IMR-90 (cell line): ENCODE results near the gene ST7.

Source experiments
- BHLHE40 ChIP-seq: fragments of 150-350 bp; IDR thresholded peaks from 2 replicates; pipeline ENCODE4 v1.6.1; 2016; ENCODE audit warnings: mild to moderate bottlenecking, low read depth, low read length
- CEBPB ChIP-seq: IDR thresholded peaks from 2 replicates; pipeline ENCODE4 v1.6.1; 2012; ENCODE audit warnings: low read depth, low read length, improper control_type of control experiment
- CHD1 ChIP-seq: IDR thresholded peaks from 2 replicates; pipeline ENCODE4 v1.6.1; 2012; ENCODE audit warnings: low read depth, low read length, improper control_type of control experiment
- MAFK ChIP-seq: IDR thresholded peaks from 2 replicates; pipeline ENCODE4 v1.6.1; 2012; ENCODE audit warnings: low read depth, low read length, improper control_type of control experiment
- MAZ ChIP-seq: IDR thresholded peaks from 2 replicates; pipeline ENCODE4 v1.6.1; 2012; ENCODE audit warnings: low read depth, mild to moderate bottlenecking, low read length, improper control_type of control experiment, moderate library complexity, borderline replicate concordance
- MXI1 ChIP-seq: IDR thresholded peaks from 2 replicates; pipeline ENCODE4 v1.6.1; 2012; ENCODE audit warnings: low read depth, mild to moderate bottlenecking, low read length, moderate library complexity, borderline replicate concordance
- POLR2A ChIP-seq: IDR thresholded peaks from 2 replicates; pipeline ENCODE4 v1.6.1; 2012; ENCODE audit warnings: mild to moderate bottlenecking, low read depth, low read length
- RAD21 ChIP-seq: IDR thresholded peaks from 2 replicates; pipeline ENCODE4 v1.6.1; 2012; ENCODE audit warnings: low read length, improper control_type of control experiment
- RCOR1 ChIP-seq: IDR thresholded peaks from 2 replicates; pipeline ENCODE4 v1.6.1; 2012; ENCODE audit warnings: mild to moderate bottlenecking, low read length, improper control_type of control experiment; ENCODE audit not compliant: insufficient replicate concordance
- RFX5 ChIP-seq: IDR thresholded peaks from 2 replicates; pipeline ENCODE4 v1.8.0; 2012; ENCODE audit warnings: low read depth, mild to moderate bottlenecking, low read length, moderate library complexity
- SMC3 ChIP-seq: fragments of 150-350 bp; IDR thresholded peaks from 2 replicates; pipeline ENCODE4 v1.6.1; 2016; ENCODE audit warnings: low read depth, mild to moderate bottlenecking, antibody characterized with exemption, low read length, moderate library complexity
- TF ChIP-seq, protein P1 (sequence below): conservative IDR thresholded peaks from 2 replicates; pipeline ENCODE4 v1.5.1; 2012; ENCODE audit warnings: mild to moderate bottlenecking, low read depth, low read length, improper control_type of control experiment
- TF ChIP-seq, protein P2 (sequence below): fragments of 150-350 bp; IDR thresholded peaks from 2 replicates; pipeline ENCODE4 v1.6.1; 2017; ENCODE audit warnings: mild to moderate bottlenecking, antibody characterized with exemption, low read length, low read depth

DNA sequence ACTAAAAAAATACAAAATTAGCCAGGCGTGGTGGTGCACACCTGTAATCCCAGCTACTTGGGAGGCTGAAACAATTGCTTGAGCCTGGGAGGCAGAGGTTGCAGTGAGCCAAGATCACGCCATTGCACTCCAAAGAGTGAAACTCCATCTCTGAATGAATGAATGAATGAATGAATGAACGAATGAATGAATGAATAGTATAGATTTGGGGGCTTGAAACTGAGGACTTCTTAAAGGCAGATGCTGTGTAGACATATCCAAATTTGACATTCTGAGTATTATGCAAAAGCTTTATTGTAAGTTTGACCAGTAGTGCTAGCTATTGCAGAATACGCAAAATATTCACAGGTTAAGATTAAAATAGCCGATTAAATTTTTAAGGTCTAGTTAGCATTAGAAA lies 30.8 kb upstream of the ST7 start:
- TF ChIP-seq CEBPB (no peak), RAD21 (no peak), MXI1 (no peak), POLR2A (no peak), SMC3 (no peak), RFX5 (no peak), MAFK (no peak), RCOR1 (no peak), MAZ (no peak), CHD1 (no peak), BHLHE40 (no peak)
- TF ChIP-seq, protein P1, sequence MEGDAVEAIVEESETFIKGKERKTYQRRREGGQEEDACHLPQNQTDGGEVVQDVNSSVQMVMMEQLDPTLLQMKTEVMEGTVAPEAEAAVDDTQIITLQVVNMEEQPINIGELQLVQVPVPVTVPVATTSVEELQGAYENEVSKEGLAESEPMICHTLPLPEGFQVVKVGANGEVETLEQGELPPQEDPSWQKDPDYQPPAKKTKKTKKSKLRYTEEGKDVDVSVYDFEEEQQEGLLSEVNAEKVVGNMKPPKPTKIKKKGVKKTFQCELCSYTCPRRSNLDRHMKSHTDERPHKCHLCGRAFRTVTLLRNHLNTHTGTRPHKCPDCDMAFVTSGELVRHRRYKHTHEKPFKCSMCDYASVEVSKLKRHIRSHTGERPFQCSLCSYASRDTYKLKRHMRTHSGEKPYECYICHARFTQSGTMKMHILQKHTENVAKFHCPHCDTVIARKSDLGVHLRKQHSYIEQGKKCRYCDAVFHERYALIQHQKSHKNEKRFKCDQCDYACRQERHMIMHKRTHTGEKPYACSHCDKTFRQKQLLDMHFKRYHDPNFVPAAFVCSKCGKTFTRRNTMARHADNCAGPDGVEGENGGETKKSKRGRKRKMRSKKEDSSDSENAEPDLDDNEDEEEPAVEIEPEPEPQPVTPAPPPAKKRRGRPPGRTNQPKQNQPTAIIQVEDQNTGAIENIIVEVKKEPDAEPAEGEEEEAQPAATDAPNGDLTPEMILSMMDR, result no peak
- TF ChIP-seq, protein P2, sequence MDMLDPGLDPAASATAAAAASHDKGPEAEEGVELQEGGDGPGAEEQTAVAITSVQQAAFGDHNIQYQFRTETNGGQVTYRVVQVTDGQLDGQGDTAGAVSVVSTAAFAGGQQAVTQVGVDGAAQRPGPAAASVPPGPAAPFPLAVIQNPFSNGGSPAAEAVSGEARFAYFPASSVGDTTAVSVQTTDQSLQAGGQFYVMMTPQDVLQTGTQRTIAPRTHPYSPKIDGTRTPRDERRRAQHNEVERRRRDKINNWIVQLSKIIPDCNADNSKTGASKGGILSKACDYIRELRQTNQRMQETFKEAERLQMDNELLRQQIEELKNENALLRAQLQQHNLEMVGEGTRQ, result no peak
